ENCODE measurements around the gene ZC3H7A.

The ZC3H7A gene

DNA sequence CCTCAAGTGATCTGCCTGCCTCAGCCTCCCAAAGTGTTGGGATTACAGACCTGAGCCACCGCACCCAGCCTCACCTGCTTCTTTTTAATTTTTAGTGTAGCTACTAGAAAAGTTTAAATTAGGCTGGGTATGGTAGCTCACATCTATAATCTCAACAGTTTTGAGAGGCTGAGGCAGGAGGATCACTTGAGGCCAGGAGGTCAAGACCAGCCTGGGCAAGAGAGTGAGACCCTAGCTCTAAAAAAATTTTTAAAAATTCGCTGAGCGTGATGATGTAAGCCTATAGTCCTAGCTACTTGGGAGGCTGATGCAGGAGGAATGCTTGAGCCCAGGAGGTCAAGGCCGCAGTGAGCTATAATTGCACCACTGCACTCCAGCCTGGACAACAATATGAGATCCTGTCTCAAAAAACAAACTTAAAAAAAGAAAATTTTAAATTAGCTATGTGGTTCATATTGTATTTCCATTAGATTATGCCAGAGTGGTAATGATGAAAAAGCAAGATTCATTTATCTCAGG, 89.3 kb downstream of the ZC3H7A start:
- no peak for ATAC-seq
- no peak for TF ChIP-seq BACH2 (CRISPR knock-in tag; IDR thresholded peaks at IDR 0.05; ENCODE audit: borderline replicate concordance)

GRCh38 chr16:11706180-11706742, 90.8 kb downstream of the ZC3H7A start:
- TF ChIP-seq ZNF565 (CRISPR knock-in tag; conservative IDR thresholded peaks at IDR 0.05; ENCODE audit: low read depth) (no peak), PPARA (CRISPR knock-in tag; IDR thresholded peaks at IDR 0.05; ENCODE audit: borderline replicate concordance) (no peak), GLIS3 (CRISPR knock-in tag; IDR thresholded peaks at IDR 0.05) (no peak), ESRRG (CRISPR knock-in tag; IDR thresholded peaks at IDR 0.05) (no peak), ZFP30 (CRISPR knock-in tag; IDR thresholded peaks at IDR 0.05) (no peak), RARB (CRISPR knock-in tag; IDR thresholded peaks at IDR 0.05) (no peak), SNAI2 (CRISPR knock-in tag; IDR thresholded peaks at IDR 0.05) (no peak), TOX (CRISPR knock-in tag; IDR thresholded peaks at IDR 0.05; ENCODE audit: borderline replicate concordance) (no peak), BACH2 (CRISPR knock-in tag; IDR thresholded peaks at IDR 0.05; ENCODE audit: borderline replicate concordance) (no peak), ZFP3 (CRISPR knock-in tag; IDR thresholded peaks at IDR 0.05) (no peak), ZNF70 (CRISPR knock-in tag; IDR thresholded peaks at IDR 0.05) (no peak), ZC3H10 (CRISPR knock-in tag; IDR thresholded peaks at IDR 0.05) (no peak), ISL1 (CRISPR knock-in tag; IDR thresholded peaks at IDR 0.05) (no peak), ARNTL (CRISPR knock-in tag; IDR thresholded peaks at IDR 0.05; ENCODE audit: borderline replicate concordance, low read depth) (no peak)
- TF ChIP-seq, protein P1, sequence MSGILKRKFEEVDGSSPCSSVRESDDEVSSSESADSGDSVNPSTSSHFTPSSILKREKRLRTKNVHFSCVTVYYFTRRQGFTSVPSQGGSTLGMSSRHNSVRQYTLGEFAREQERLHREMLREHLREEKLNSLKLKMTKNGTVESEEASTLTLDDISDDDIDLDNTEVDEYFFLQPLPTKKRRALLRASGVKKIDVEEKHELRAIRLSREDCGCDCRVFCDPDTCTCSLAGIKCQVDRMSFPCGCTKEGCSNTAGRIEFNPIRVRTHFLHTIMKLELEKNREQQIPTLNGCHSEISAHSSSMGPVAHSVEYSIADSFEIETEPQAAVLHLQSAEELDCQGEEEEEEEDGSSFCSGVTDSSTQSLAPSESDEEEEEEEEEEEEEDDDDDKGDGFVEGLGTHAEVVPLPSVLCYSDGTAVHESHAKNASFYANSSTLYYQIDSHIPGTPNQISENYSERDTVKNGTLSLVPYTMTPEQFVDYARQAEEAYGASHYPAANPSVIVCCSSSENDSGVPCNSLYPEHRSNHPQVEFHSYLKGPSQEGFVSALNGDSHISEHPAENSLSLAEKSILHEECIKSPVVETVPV (CRISPR knock-in tag; IDR thresholded peaks at IDR 0.05) = no peak
- TF ChIP-seq, protein P2, sequence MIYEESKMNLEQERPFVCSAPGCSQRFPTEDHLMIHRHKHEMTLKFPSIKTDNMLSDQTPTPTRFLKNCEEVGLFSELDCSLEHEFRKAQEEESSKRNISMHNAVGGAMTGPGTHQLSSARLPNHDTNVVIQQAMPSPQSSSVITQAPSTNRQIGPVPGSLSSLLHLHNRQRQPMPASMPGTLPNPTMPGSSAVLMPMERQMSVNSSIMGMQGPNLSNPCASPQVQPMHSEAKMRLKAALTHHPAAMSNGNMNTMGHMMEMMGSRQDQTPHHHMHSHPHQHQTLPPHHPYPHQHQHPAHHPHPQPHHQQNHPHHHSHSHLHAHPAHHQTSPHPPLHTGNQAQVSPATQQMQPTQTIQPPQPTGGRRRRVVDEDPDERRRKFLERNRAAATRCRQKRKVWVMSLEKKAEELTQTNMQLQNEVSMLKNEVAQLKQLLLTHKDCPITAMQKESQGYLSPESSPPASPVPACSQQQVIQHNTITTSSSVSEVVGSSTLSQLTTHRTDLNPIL (CRISPR knock-in tag; IDR thresholded peaks at IDR 0.05; ENCODE audit: low read depth) = no peak
- ATAC-seq = no peak

- no peak for ATAC-seq
- TF ChIP-seq, protein P3, sequence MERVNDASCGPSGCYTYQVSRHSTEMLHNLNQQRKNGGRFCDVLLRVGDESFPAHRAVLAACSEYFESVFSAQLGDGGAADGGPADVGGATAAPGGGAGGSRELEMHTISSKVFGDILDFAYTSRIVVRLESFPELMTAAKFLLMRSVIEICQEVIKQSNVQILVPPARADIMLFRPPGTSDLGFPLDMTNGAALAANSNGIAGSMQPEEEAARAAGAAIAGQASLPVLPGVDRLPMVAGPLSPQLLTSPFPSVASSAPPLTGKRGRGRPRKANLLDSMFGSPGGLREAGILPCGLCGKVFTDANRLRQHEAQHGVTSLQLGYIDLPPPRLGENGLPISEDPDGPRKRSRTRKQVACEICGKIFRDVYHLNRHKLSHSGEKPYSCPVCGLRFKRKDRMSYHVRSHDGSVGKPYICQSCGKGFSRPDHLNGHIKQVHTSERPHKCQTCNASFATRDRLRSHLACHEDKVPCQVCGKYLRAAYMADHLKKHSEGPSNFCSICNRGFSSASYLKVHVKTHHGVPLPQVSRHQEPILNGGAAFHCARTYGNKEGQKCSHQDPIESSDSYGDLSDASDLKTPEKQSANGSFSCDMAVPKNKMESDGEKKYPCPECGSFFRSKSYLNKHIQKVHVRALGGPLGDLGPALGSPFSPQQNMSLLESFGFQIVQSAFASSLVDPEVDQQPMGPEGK (CRISPR knock-in tag; IDR thresholded peaks at IDR 0.05; ENCODE audit: borderline replicate concordance) = no peak
- TF ChIP-seq, protein P2 (CRISPR knock-in tag; IDR thresholded peaks at IDR 0.05; ENCODE audit: low read depth) = no peak
- TF ChIP-seq GLIS3 (CRISPR knock-in tag; IDR thresholded peaks at IDR 0.05) (no peak), RARB (CRISPR knock-in tag; IDR thresholded peaks at IDR 0.05) (no peak), ARNTL (CRISPR knock-in tag; IDR thresholded peaks at IDR 0.05; ENCODE audit: borderline replicate concordance, low read depth) (no peak), SNAI2 (CRISPR knock-in tag; IDR thresholded peaks at IDR 0.05) (no peak), ZNF70 (CRISPR knock-in tag; IDR thresholded peaks at IDR 0.05) (no peak), TCF4 (CRISPR knock-in tag; IDR thresholded peaks at IDR 0.05; ENCODE audit: borderline replicate concordance) (no peak), BACH2 (CRISPR knock-in tag; IDR thresholded peaks at IDR 0.05; ENCODE audit: borderline replicate concordance) (no peak), ZFP3 (CRISPR knock-in tag; IDR thresholded peaks at IDR 0.05) (no peak), OSR1 (CRISPR knock-in tag; IDR thresholded peaks at IDR 0.05) (no peak), TOX (CRISPR knock-in tag; IDR thresholded peaks at IDR 0.05; ENCODE audit: borderline replicate concordance) (no peak), ZNF8 (CRISPR knock-in tag; IDR thresholded peaks at IDR 0.05) (no peak), ZNF565 (CRISPR knock-in tag; conservative IDR thresholded peaks at IDR 0.05; ENCODE audit: low read depth) (no peak), ISL1 (CRISPR knock-in tag; IDR thresholded peaks at IDR 0.05) (no peak), ZFP30 (CRISPR knock-in tag; IDR thresholded peaks at IDR 0.05) (no peak), CSDC2 (CRISPR knock-in tag; IDR thresholded peaks at IDR 0.05) (no peak), PPARA (CRISPR knock-in tag; IDR thresholded peaks at IDR 0.05; ENCODE audit: borderline replicate concordance) (no peak)
- TF ChIP-seq, protein P1 (CRISPR knock-in tag; IDR thresholded peaks at IDR 0.05) = no peak
Observed at GRCh38 chr16:11705311-11706025, 91.6 kb downstream of the ZC3H7A start.

Data from SK-N-SH treated with all-trans-retinoic acid at 6 μM for 48 hours (cell line).